ENCODE measurements around the gene GOLIM4. TPM values are rescaled to one million over a fixed set of nuclear protein-coding genes. Genes with fewer than 3 reads are reported as not detected.

Gene GOLIM4
- total RNA-seq, 3 donors from 2014 or later (not counting 1 experiment from before 2014, with no cell fraction given): 13.7 to 17.9 (median 17.9) TPM

DNA sequence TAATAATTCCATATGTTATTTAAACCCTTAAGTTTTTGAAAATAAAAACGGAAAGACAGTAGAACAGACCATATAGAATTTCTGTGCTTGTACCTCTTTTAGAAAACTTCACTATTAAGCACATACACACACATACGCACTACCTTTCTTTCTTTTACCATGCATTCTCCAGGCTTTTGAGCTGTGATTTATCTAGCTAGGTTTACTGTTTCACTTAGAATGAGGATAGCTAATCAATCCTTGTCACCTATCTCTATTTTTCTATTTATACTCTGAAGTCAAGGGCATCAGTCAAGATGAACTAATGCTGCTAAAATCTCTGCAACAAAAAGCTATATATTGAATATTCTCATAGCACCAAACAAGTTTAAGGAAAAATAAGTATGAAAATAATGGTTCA, 43.2 kb downstream of the GOLIM4 start:
- no peaks in the 10 kb centered on the region for H3K36me3 ChIP-seq (ENCODE audit: control insufficient read depth, insufficient read depth, low read length)
- no peak overlapping the region for H3K4me3 ChIP-seq (ENCODE audit: low read length)
- DNase-seq (no peak), ATAC-seq (no peak)
- intact Hi-C loops (cut with micrococcal nuclease): no loop called here
- no peaks in the 10 kb centered on the region for H3K27me3 ChIP-seq (ENCODE audit: control insufficient read depth, insufficient read depth, low read length)
- no peaks in the 10 kb centered on the region for H3K36me3 Mint-ChIP-seq
- no peak overlapping the region for H3K27ac ChIP-seq (ENCODE audit: low read length)
- WGBS (ENCODE audit: insufficient coverage): 92% methylated on average over 2 of the region's 2 CpGs
- H3K4me1 ChIP-seq (ENCODE audit: control insufficient read depth, insufficient read depth, low read length): no peaks in the 10 kb centered on the region
- TF ChIP-seq, protein P1, sequence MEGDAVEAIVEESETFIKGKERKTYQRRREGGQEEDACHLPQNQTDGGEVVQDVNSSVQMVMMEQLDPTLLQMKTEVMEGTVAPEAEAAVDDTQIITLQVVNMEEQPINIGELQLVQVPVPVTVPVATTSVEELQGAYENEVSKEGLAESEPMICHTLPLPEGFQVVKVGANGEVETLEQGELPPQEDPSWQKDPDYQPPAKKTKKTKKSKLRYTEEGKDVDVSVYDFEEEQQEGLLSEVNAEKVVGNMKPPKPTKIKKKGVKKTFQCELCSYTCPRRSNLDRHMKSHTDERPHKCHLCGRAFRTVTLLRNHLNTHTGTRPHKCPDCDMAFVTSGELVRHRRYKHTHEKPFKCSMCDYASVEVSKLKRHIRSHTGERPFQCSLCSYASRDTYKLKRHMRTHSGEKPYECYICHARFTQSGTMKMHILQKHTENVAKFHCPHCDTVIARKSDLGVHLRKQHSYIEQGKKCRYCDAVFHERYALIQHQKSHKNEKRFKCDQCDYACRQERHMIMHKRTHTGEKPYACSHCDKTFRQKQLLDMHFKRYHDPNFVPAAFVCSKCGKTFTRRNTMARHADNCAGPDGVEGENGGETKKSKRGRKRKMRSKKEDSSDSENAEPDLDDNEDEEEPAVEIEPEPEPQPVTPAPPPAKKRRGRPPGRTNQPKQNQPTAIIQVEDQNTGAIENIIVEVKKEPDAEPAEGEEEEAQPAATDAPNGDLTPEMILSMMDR (IDR thresholded peaks at IDR 0.05): no peak
- no peaks in the 10 kb centered on the region for H3K27me3 Mint-ChIP-seq (ENCODE audit: low read depth in 2 of 2)
- no peaks in the 10 kb centered on the region for H3K9me3 Mint-ChIP-seq
- no peak overlapping the region for H3K27ac Mint-ChIP-seq
- H3K4me1 Mint-ChIP-seq: peaks cover 5 to 28% of the 10 kb centered on the region in 2 donors
- no peak overlapping the region for H3K4me3 Mint-ChIP-seq
- no peaks in the 10 kb centered on the region for H3K9me3 ChIP-seq (ENCODE audit: control insufficient read depth, insufficient read depth, low read length)

DNA sequence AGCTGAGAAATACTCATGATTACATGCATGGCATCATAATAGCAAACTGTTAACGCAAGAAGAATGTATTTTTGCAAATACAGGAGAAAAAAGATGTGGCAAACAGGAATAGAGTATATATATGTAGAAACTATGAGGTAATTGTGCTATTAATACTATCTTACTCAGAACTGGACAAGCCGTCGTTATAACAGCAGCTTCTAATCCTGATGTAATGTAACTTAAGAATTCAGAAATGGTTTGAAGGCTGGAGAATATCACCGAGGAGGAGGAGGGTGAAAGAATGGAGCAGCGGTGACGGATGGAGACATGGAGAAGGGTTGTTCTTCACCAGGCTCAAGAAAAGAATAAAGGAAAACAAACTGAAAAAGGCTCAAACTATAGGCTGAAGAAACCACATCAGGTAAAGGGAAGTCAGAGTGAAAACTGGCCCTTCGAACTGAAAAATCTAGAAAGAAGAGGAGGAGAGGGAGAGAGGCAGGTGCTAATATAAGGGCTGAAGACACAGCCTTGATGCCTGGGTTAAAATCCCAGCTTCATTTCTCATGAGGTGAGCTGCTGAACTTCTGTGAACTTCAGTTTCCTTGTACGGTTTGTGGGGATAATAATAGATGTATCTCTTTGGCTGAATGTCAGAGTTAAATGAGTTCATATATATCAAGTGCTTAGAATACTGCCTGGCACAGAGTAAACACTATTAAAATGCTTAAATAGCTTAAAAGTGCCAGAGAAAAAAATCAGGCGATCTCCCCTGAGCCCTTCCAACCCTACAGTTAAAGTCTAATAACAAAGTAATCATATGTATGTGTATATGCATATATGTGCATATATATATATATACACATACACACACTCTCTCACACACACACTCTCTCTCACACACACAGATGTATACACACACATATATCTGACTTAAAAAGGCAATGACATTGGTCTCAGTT, 43.9 kb downstream of the GOLIM4 start:
- Mint-ChIP-seq H3K27ac (no peak overlapping the region), H3K9me3 (no peaks in the 10 kb centered on the region), H3K4me3 (no peak overlapping the region), H3K4me1 (peaks cover 5 to 28% of the 10 kb centered on the region in 2 donors), H3K36me3 (no peaks in the 10 kb centered on the region), H3K27me3 (ENCODE audit: low read depth in 2 of 2) (no peaks in the 10 kb centered on the region)
- H3K36me3 ChIP-seq (ENCODE audit: control insufficient read depth, insufficient read depth, low read length): no peaks in the 10 kb centered on the region
- H3K4me3 ChIP-seq (ENCODE audit: low read length): no peak overlapping the region
- H3K9me3 ChIP-seq (ENCODE audit: control insufficient read depth, insufficient read depth, low read length): no peaks in the 10 kb centered on the region
- WGBS (ENCODE audit: insufficient coverage): 93% methylated on average over 7 of the region's 9 CpGs
- DNase-seq (no peak), ATAC-seq (no peak)
- H3K4me1 ChIP-seq (ENCODE audit: control insufficient read depth, insufficient read depth, low read length): no peaks in the 10 kb centered on the region
- TF ChIP-seq, protein P1 (IDR thresholded peaks at IDR 0.05): no peak
- no peaks in the 10 kb centered on the region for H3K27me3 ChIP-seq (ENCODE audit: control insufficient read depth, insufficient read depth, low read length)
- intact Hi-C loops (cut with micrococcal nuclease): no loop called here
- no peak overlapping the region for H3K27ac ChIP-seq (ENCODE audit: low read length)

DNA sequence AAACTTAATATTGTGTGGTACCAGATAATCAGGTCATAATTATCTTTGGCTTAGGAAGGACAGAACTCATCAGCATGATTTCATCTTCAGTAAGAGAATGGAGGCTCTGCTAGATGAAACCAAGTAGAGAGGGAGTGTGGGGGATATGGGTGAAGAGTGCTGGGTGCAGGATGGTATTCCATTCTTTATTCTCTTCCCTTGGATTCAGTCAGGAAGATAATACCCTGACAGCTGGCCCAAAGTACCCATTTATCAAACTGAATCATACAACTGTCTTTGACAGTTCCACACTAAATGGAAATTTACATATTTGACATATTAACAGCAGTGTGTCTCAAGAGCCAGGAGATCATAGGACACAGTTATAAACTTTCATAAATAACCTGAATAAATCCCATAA, 44.7 kb downstream of the GOLIM4 start:
- no peak for DNase-seq
- Mint-ChIP-seq H3K9me3 (no peaks in the 10 kb centered on the region), H3K27me3 (ENCODE audit: low read depth in 2 of 2) (no peaks in the 10 kb centered on the region), H3K4me3 (no peak overlapping the region), H3K4me1 (peaks cover 5 to 28% of the 10 kb centered on the region in 2 donors), H3K27ac (no peak overlapping the region), H3K36me3 (no peaks in the 10 kb centered on the region)
- H3K9me3 ChIP-seq (ENCODE audit: control insufficient read depth, insufficient read depth, low read length): no peaks in the 10 kb centered on the region
- H3K27me3 ChIP-seq (ENCODE audit: control insufficient read depth, insufficient read depth, low read length): no peaks in the 10 kb centered on the region
- H3K4me1 ChIP-seq (ENCODE audit: control insufficient read depth, insufficient read depth, low read length): no peaks in the 10 kb centered on the region
- H3K4me3 ChIP-seq (ENCODE audit: low read length): no peak overlapping the region
- TF ChIP-seq, protein P1 (IDR thresholded peaks at IDR 0.05): no peak
- H3K36me3 ChIP-seq (ENCODE audit: control insufficient read depth, insufficient read depth, low read length): no peaks in the 10 kb centered on the region
- ATAC-seq: no peak
- no peak overlapping the region for H3K27ac ChIP-seq (ENCODE audit: low read length)
- intact Hi-C loops (cut with micrococcal nuclease): no loop called here

Measured in natural killer cell (primary cell).